HG03045 (cell line): ENCODE results near the gene SH3BP2.

ENCODE experiments used
- ATAC-seq: cut with Tn5 transposase; IDR thresholded peaks from one replicate; pipeline ENCODE4 v1.9.1; 2021; ENCODE audit warnings: mild to moderate bottlenecking, moderate library complexity; ENCODE audit not compliant: unreplicated experiment

SH3BP2 gene

DNA sequence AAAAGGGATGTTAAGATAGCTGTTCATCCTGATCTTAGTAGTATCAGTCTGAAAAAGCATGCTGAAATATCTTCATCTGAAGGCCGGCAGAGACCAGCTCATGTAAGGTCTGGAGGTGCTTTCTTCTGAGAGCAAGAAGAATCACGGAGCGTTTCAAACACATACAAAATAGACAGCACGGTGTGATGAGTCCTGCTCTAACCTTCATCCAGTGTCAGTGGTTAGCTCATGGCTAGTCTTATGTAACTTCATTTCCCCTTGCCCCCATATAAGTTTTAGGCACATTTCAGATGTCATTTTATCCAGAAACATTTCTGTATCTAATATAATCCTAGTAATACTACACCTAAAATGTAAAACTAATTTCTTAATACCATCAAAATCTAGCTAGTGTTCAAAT is 78.6 kb downstream of the SH3BP2 start:
- ATAC-seq, result no peak

GRCh38 chr4:2871911-2872310 is 79.0 kb downstream of the SH3BP2 start:
- ATAC-seq, result no peak

GRCh38 chr4:2873329-2873728 is 80.4 kb downstream of the SH3BP2 start:
- ATAC-seq, result no peak

DNA sequence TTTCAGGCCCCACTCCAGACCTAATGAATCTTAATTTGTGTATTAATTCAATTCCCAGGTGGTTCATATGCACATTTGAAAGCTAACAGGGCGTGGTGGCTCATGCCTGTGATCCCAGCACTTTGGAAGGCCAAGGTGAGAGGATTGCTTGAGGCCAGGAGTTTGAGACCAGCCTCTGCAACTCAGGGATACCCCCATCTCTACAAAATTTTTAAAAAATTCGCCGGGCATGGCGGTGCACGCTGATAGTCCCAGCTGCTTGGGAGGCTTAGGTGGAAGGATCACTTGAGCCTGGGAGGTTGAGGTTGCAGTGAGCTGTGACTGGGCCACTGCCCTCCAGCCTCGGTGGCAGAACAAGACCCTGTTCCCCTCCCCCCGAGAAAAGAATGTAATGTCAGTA is 82.0 kb downstream of the SH3BP2 start:
- no peak for ATAC-seq

GRCh38 chr4:2875556-2875955 is 82.7 kb downstream of the SH3BP2 start:
- ATAC-seq, result no peak

DNA sequence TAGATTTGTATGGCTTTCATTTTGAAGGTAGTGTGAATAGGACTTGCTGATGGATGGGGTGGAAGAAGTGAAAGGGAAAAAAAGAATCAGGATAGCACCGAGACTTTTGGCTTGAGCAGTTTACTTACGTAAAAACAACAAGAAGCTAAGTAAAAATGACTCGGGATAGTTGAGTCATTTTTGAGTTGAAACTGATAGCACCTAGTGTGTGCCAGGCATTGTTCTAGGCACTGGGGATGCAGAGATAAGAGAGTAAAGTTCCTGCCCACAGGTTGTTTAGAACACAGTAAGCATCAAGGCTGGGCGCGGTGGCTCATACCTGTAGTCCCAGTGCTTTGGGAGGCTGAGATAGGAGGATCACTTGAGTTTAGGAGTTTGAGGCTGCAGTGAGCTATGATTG is 85.5 kb downstream of the SH3BP2 start:
- ATAC-seq, result no peak

DNA sequence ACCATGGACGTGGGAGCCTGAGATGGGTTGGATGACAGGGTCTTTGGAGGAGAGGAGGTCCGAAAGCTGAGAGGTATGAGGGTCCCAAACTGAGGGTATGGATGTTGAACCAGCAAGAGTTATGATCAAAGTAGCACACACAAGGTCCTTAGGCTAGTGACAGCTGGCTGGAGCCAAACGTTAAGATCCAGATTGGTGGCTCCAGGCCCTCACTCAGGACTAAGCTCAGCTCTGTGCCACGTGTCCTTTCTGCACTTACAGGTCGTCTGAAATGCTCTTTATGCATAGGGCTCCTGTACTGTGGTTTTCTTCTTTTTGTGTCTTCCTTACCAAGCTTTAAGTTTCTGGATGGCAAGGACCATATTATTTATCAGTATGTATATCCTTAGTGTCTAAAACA is 86.1 kb downstream of the SH3BP2 start:
- ATAC-seq, result no peak

- no peak for ATAC-seq
These were observed 88.5 kb downstream of the SH3BP2 start for GRCh38 chr4:2881431-2881830.

DNA sequence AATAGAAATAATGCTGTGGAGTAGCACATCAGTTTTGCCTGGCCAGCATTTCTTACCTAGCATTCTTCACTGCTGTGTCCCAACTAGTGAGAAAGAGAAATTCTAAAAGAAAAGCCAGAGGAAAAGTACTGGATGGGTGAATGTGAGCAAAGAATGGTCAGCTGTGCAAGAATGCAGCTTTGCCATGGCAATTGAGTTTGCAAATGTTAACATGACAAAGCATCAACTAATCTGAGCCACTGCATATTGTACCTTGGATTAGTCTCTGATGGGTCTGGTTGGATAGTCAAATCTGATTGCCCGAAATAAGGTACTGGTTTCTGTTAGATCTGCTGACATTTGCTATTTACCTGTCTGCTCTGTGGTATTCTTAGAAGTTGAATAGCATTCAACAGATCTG is 89.5 kb downstream of the SH3BP2 start:
- ATAC-seq, result no peak

GRCh38 chr4:2886161-2886560 is 93.3 kb downstream of the SH3BP2 start:
- ATAC-seq, result no peak

DNA sequence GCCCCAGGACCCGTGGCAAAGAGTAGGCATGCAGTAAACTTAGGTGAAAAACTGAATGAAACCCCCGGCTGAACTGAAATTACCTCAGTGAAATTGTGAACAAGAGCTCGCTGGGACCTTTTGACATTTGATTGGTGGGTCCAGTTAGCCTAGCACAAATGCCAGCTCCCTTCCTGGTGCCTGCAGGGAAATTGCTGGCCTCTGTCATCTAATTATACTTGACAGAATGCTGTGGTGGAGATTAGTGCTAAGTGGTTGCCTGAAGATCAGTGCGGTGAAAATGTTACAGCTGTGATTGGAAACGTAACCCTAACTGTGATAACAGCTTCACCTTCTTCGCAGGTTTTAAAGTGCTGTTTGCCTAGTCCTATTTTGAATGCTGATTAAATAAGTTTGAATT is 93.7 kb downstream of the SH3BP2 start:
- no peak for ATAC-seq

DNA sequence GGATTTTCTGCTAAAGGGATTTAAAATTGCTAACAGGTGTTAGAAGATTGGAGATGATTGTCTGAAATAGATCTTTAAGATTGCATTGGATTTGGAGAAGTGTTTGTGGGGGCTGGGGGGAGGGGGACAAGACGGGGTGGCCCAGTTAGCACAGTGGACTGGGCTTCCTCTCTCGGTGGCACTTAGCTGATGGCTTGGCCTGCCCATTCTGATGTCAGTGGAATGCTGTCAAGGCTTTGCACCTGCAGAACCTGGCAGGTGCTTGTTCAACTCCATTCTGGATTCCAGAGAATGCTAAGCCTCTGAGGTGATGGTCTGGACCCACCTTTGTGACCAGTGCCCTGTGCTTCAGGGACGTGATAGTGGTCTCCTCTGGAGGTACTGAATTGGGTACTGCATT is 94.5 kb downstream of the SH3BP2 start:
- no peak for ATAC-seq

- no peak for ATAC-seq
These were observed 96.0 kb downstream of the SH3BP2 start for GRCh38 chr4:2888886-2889285.
